8988T (cell line): ENCODE data around the gene P2RY6.

Experiments
- DNase-seq: peaks from one replicate; pipeline ENCODE4 v3.0.0; 2011

The P2RY6 gene

GRCh38 chr11:73320763-73321603 lies 48.8 kb downstream of the P2RY6 start:
- DNase-seq: no peak

GRCh38 chr11:73321604-73322381 lies 49.7 kb downstream of the P2RY6 start:
- DNase-seq: no peak

- no peak for DNase-seq
Observed at GRCh38 chr11:73322382-73323306, 50.5 kb downstream of the P2RY6 start.

- no peak for DNase-seq
Observed at GRCh38 chr11:73323464-73323863, 51.3 kb downstream of the P2RY6 start.

GRCh38 chr11:73324116-73324515 lies 52.0 kb downstream of the P2RY6 start:
- no peak for DNase-seq

GRCh38 chr11:73324665-73325035 lies 52.5 kb downstream of the P2RY6 start:
- no peak for DNase-seq

GRCh38 chr11:73325036-73325981 lies 53.2 kb downstream of the P2RY6 start:
- DNase-seq: no peak

GRCh38 chr11:73326929-73327811 lies 55.0 kb downstream of the P2RY6 start:
- DNase-seq: no peak

- DNase-seq: no peak
Observed at GRCh38 chr11:73327812-73328364, 55.8 kb downstream of the P2RY6 start.

- DNase-seq: peak; percentile 83
Observed at GRCh38 chr11:73330569-73331093, 58.5 kb downstream of the P2RY6 start.

GRCh38 chr11:73331138-73331916 lies 59.2 kb downstream of the P2RY6 start:
- DNase-seq: no peak

- DNase-seq: no peak
Observed at GRCh38 chr11:73333173-73333572, 61.0 kb downstream of the P2RY6 start.

- DNase-seq: no peak
Observed at GRCh38 chr11:73333640-73334383, 61.7 kb downstream of the P2RY6 start.

- no peak for DNase-seq
Observed at GRCh38 chr11:73334384-73335203, 62.5 kb downstream of the P2RY6 start.

- DNase-seq: peak; percentile 93
Observed at GRCh38 chr11:73335204-73335923, 63.2 kb downstream of the P2RY6 start.

- DNase-seq: no peak
Observed at GRCh38 chr11:73337846-73338245, 65.7 kb downstream of the P2RY6 start.

GRCh38 chr11:73338279-73338678 lies 66.1 kb downstream of the P2RY6 start:
- no peak for DNase-seq
